Natural killer cell treated with Interleukin-12 subunit alpha and Interleukin-12 subunit beta and Interleukin-15 and Interleukin-18, amount 100 ng/mL, for 72 hours (primary cell): Measurements from ENCODE around the gene LDB2. TPM values are rescaled to one million over a fixed set of nuclear protein-coding genes. Genes with fewer than 3 reads are reported as not detected.

ENCODE experiments used
- ATAC-seq, 2 donors: fragments of 150-1000 bp; cut with Tn5 transposase in 1 of 2; sonication (Bioruptor Pico), chemical (Tn5 transposase) in 1 of 2; 2 replicates each; pipeline ENCODE4 v1.10.0; 2021
- DNase-seq: peaks from one replicate; pipeline ENCODE4 v3.0.0; 2022; ENCODE audit warnings: low spot score
- H3K27ac Mint-ChIP-seq, 2 donors: 1 replicate in 1 of 2; 2 replicates in 1 of 2; pipeline ENCODE4 v1.8.0; 2022; ENCODE audit warnings: mixed read lengths in 2 of 2, mild to moderate bottlenecking in 1 of 2, moderate library complexity in 1 of 2
- H3K27me3 Mint-ChIP-seq, 2 donors: 1 replicate in 1 of 2; 2 replicates in 1 of 2; pipeline ENCODE4 v1.8.0; 2022; ENCODE audit warnings: mixed read lengths in 2 of 2
- H3K36me3 Mint-ChIP-seq: one replicate; pipeline ENCODE4 v1.8.0; 2022; ENCODE audit warnings: mixed read lengths
- H3K4me1 Mint-ChIP-seq, 2 donors: 1 replicate in 1 of 2; 2 replicates in 1 of 2; pipeline ENCODE4 v1.8.0; 2022; ENCODE audit warnings: low read depth in 2 of 2, mixed read lengths in 2 of 2, mild to moderate bottlenecking in 1 of 2
- H3K4me3 Mint-ChIP-seq: one replicate; pipeline ENCODE4 v1.8.0; 2022; ENCODE audit warnings: mixed read lengths
- H3K9me3 Mint-ChIP-seq: 2 replicates; pipeline ENCODE4 v1.8.0; 2022; ENCODE audit warnings: mixed read lengths
- total RNA-seq, 2 donors: library from RNA; stranded (reverse); gene quantifications; one replicate each; pipeline ENCODE4 v1.2.3, GENCODE V29; 2022

The LDB2 gene
- total RNA-seq, 2 donors from 2014 or later = 0.64 to 1.4 TPM

DNA sequence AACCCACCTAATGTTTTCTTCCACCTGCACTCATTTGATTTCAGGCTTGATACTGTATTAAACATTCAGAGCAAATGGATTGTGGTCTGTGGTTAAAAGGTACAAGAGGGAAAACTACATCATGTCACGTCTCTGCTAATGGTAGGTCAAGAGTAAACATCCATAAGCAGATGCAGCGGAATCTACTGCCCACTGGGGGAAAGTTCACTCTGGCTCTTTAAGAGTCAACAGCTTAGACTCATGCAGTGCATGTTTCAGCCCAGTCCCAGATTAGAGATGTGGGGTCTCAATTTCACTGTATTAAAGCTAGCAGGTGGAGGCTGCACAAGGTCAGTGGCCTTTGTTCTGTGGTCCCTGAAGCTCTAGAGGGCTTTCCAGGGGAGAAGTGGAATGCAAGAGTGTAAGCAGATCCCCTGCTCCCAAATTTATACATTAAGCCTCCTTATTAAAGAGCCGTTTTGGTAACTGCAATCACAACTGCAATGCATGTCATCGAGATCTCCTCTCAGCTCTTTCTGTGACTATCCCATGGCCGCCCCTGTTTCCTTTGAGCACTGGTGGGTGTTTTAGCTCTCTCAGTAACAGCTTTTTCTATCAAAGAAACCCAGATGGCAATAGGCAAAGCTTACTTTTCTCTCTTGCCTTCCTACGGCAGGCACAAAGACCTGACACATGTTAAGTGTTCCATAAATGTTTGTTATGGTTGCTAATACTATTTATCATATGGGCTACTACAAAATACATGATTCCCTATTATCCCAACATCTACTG is 53.4 kb downstream of the LDB2 start:
- H3K4me1 Mint-ChIP-seq = no peaks in the 10 kb centered on the region

DNA sequence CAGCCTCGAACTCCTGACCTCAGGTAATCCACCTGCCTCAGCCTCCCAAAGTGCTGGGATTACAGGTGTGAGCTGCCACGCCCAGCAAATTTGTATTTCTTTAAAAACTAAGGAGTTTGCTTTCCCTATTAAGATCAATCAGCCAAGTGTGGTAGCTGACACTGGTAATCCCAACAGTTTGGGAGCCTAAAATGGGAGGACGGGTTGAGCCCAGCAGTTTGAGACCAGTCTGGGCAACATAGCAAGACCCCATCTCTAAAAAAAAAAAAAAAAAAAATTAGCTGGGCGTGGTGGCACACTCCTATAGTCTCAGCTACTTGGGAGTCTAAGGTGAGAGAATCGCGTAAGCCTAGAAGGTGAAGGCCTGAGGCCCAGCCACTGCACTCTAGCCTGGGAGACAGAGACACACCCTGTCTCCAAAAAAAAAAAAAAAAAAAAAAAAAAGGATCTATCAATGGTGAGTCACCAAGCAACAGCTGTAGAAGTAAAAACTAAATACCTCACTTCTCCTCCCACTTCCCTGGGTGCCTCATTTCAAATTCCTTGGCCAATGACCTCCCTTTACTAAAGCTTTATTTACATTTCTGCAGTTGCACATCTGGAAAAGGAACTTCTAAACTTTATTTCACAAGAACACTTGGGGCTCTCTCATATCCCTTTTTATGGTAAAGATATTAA is 54.5 kb downstream of the LDB2 start:
- H3K27ac Mint-ChIP-seq = no peak overlapping the region
- H3K4me1 Mint-ChIP-seq = no peaks in the 10 kb centered on the region
- H3K27me3 Mint-ChIP-seq = no peaks in the 10 kb centered on the region
- H3K36me3 Mint-ChIP-seq = no peaks in the 10 kb centered on the region
- H3K9me3 Mint-ChIP-seq = no peaks in the 10 kb centered on the region
- no peak overlapping the region for H3K4me3 Mint-ChIP-seq
- DNase-seq (no peak), ATAC-seq (no peak)

More for the DNA sequence above, 53.4 kb downstream of the LDB2 start:
- H3K9me3 Mint-ChIP-seq = no peaks in the 10 kb centered on the region
- ATAC-seq = no peak
- H3K4me3 Mint-ChIP-seq = no peak overlapping the region
- H3K27me3 Mint-ChIP-seq = no peaks in the 10 kb centered on the region
- no peak for DNase-seq
- no peak overlapping the region for H3K27ac Mint-ChIP-seq
- H3K36me3 Mint-ChIP-seq = no peaks in the 10 kb centered on the region

DNA sequence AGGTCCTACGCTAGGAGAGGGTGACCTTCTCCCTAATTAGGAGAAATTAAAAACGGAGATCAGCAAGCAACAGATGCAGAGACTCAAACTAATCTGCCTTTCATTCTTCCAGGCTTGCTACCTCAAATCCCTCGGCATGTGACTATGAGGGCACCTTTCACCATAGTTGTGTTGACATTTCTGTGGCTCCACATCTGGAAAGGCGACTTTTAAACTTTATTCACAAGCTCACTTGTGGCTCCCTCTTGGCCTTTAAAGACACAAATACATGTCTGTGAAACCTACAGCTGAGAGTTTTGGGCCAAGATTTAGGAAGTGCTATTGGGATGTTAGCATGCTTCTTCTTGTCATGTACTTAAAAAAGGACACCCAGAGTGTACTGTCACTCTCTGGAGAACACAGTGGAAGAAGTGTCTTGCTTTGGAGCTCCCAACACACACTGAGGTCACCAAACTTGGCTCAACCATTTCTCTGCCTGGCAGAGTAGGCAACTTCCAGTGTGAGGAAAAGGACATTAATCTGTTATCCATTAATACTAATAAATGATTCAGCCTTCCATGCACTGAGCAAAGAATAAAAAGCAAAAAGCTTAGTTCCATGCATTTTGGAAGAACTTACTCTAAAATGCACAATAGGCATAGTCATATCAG is 60.1 kb downstream of the LDB2 start:
- Mint-ChIP-seq H3K4me1 (no peaks in the 10 kb centered on the region), H3K4me3 (no peak overlapping the region), H3K9me3 (no peaks in the 10 kb centered on the region), H3K36me3 (no peaks in the 10 kb centered on the region), H3K27me3 (no peaks in the 10 kb centered on the region), H3K27ac (no peak overlapping the region)
- DNase-seq (no peak), ATAC-seq (no peak)

DNA sequence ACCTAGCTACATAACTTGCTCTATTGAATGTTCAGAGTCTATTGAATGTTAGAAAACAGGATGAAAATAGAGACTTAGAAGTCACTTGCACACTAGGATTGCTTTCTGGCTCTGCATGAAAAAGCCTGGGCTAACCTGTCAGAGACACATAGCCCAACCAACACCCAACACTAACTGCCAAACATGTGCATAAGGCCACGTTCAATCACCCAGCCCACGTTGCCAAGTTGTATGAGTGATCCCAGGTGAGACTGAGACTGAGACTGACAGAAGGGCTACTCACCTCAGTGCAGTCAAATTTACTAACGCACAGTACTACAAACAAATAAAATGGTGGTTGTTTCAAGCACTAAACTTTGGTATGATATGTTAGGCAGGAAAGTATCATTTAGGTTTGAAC is 61.0 kb downstream of the LDB2 start:
- no peak for ATAC-seq
- H3K36me3 Mint-ChIP-seq = no peaks in the 10 kb centered on the region
- H3K9me3 Mint-ChIP-seq = no peaks in the 10 kb centered on the region
- H3K4me1 Mint-ChIP-seq = no peaks in the 10 kb centered on the region
- no peak overlapping the region for H3K27ac Mint-ChIP-seq
- no peaks in the 10 kb centered on the region for H3K27me3 Mint-ChIP-seq
- no peak overlapping the region for H3K4me3 Mint-ChIP-seq
- DNase-seq = no peak

DNA sequence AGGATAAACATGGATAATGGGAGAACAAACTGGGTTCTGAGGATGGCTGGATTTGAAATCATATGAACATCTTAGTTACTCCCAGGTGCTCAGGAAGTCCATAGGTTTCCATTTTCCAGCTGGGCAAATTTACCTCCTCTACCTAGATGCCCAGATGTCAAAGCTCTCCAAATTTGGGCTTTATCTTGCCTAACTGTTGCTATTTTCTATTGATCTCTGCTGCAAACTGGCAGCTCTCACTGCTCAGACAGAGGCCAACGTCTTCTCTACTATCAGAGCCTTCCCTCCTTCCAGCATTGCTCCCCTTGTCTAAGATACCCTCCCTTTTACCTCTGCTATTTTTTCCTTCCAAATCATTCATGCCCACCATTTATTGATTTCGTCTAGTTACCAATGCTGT is 62.1 kb downstream of the LDB2 start:
- ATAC-seq (no peak), DNase-seq (no peak)
- Mint-ChIP-seq H3K9me3 (no peaks in the 10 kb centered on the region), H3K27me3 (no peaks in the 10 kb centered on the region), H3K4me1 (peaks cover 0 to 2% of the 10 kb centered on the region in 2 donors), H3K4me3 (no peak overlapping the region), H3K27ac (no peak overlapping the region), H3K36me3 (no peaks in the 10 kb centered on the region)

DNA sequence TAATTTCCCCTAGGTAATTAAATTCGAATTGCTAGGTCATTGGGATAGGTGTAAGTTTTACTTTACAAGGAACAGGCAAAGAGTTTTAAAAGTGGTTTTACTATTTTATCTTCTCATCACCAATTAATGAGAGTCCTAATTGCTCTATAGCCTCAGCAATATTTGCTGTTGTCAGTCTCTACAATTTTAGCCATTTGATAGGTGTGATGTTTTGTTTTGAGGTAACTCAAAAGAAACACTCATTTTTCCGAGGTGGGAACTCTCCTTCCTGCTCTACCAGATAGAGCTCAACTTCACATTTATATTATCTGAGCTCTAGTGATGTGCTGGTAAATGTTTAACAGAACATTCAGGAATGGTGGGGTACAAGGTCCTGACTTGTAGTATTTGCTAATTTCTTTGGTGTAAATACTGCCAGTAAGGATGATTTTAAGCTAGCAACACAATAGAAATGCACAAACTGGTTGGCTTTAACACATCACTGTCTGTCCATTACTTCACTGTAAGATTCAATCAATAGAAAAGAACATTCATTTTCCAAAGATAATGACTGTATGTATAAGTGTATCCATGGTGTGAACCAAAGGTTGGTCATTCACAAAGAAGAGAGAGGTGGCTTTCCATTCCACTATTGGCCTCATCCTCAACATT is 62.7 kb downstream of the LDB2 start:
- Mint-ChIP-seq H3K9me3 (no peaks in the 10 kb centered on the region), H3K4me1 (peaks cover 0 to 7% of the 10 kb centered on the region in 2 donors), H3K36me3 (no peaks in the 10 kb centered on the region), H3K27me3 (no peaks in the 10 kb centered on the region), H3K27ac (no peak overlapping the region), H3K4me3 (no peak overlapping the region)
- DNase-seq (no peak), ATAC-seq (no peak)

DNA sequence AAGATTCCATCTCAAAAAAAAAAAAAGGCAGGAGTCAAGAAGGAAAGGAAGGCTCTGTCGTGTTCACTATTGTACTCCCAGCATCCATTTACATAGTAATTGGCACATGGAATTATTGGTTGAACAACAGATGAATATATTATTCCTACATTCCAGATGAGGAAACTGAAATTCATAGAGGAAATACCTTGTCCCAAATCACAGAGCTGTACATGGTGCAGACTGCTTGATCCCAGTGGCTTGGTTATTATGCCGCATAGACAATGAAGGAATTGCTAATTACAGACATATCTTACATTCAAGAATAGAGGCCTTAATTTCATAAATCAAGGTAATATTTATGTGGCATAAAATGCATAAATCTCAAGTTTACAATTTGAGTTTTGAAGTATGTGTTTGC is 63.6 kb downstream of the LDB2 start:
- no peak for DNase-seq
- Mint-ChIP-seq H3K36me3 (no peaks in the 10 kb centered on the region), H3K9me3 (no peaks in the 10 kb centered on the region), H3K27ac (no peak overlapping the region), H3K4me1 (peaks cover 0 to 7% of the 10 kb centered on the region in 2 donors), H3K27me3 (no peaks in the 10 kb centered on the region), H3K4me3 (no peak overlapping the region)
- ATAC-seq = no peak

DNA sequence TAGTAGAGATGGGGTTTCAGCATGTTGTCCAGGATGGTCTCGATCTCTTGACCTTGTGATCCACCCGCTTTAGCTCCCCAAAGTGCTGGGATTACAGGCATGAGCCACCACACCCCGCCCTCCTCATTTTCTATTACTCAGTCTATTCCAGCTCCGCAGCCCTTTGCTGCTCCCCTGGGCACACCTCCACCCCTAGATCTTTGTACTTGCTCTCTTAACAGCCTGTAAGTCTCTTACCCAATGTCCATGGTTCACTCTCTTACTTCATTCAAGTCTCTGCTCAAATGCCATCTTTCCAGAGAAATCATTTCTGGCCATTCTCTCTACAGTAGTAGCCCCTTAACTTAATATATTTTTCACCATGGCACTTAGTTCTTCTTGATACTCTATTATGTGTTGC is 64.7 kb downstream of the LDB2 start:
- no peaks in the 10 kb centered on the region for H3K27me3 Mint-ChIP-seq
- H3K4me1 Mint-ChIP-seq = peaks cover 0 to 7% of the 10 kb centered on the region in 2 donors
- H3K36me3 Mint-ChIP-seq = no peaks in the 10 kb centered on the region
- no peak overlapping the region for H3K27ac Mint-ChIP-seq
- H3K4me3 Mint-ChIP-seq = no peak overlapping the region
- no peak for DNase-seq
- H3K9me3 Mint-ChIP-seq = no peaks in the 10 kb centered on the region
- ATAC-seq = no peak

DNA sequence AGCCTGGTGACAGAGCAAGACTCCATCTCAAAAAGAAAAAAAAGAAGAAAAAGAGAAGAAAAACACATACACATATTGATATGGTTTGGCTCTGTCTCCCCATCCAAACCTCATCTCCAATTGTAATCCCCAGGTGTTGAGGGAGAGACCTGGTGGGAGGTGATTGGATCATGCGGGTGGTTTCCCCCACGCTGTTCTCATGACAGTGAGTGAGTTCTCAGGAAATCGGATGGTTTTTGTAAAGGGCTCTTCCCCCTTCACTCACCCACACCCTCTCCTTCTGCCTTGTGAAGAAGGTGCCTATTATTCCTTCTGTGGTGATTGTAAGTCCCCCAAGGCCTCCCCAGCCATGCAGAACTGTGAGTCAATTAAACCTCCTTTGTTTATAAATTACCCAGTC is 68.4 kb downstream of the LDB2 start:
- no peaks in the 10 kb centered on the region for H3K36me3 Mint-ChIP-seq

DNA sequence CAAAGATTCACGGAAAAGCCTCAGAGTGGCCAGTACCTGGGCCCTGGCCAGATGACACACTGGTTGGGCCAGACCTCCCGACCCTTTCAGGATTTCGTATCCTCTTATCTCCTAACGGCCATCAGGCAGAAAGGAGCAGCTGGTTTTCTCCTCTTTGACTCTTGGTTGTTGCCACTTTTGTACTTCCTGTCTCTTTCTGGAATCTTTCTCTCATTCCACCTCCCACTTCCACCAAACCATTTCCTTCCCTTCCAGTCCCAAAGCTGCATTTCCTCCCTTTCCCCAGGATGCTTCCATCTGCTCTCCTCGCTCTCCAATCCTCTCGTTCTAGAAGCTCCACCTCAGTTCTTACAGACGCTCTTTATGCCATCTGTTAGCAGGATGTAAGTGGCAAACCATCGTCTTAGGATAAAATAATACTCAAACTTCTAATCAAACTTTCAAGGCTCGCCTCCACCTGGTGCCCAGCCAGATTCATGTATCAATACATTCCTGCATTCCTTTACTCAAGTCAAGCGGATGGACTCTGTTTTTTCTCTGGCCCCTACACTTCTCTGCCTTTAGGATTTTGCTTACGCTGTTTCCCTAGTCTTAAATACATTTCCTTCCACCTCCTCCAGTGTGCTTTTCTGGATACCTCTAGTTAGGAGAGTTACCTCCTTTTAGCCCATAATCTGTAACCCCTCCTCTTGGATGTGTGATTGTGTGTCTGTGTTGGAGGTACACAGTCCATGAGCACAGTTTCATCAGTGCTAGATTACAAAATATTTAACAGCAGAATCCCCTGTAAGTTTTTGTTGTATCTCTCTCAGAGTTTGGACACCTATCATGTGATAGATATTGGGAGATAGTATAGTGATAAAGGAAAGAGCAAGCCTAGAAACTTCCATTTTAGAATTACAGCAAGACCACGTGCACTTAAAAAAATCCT is 70.4 kb downstream of the LDB2 start:
- Mint-ChIP-seq H3K36me3 (no peaks in the 10 kb centered on the region), H3K9me3 (no peaks in the 10 kb centered on the region)

More for the DNA sequence above, 68.4 kb downstream of the LDB2 start:
- Mint-ChIP-seq H3K4me3 (no peak overlapping the region), H3K27me3 (no peaks in the 10 kb centered on the region), H3K9me3 (no peaks in the 10 kb centered on the region), H3K27ac (no peak overlapping the region), H3K4me1 (peaks cover 0 to 7% of the 10 kb centered on the region in 2 donors)
- DNase-seq = no peak
- ATAC-seq = no peak

DNA sequence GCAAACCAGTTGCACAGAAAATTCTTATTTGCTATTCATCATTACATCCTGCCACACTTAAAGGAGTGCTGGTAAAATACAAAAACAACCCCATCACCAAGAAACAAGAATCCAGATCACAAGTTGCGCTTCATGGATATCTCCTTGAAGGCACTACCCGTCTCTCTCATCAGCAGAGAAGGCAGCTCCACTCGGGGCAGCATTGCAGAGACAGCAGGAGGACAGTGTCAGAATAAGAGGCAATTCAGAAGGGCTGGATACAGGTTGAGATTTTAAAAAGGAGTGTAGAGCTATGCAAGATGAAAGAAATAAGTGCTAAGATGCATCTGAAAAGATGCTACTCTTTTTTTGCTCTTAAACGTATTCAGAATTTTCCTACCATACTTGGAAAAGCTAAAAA is 71.4 kb downstream of the LDB2 start:
- DNase-seq (no peak), ATAC-seq (no peak)
- Mint-ChIP-seq H3K4me3 (no peak overlapping the region), H3K27ac (no peak overlapping the region), H3K27me3 (no peaks in the 10 kb centered on the region), H3K4me1 (peaks cover 0 to 7% of the 10 kb centered on the region in 2 donors), H3K9me3 (no peaks in the 10 kb centered on the region), H3K36me3 (no peaks in the 10 kb centered on the region)

More for the DNA sequence above, 70.4 kb downstream of the LDB2 start:
- Mint-ChIP-seq H3K4me1 (peaks cover 0 to 7% of the 10 kb centered on the region in 2 donors), H3K27me3 (no peaks in the 10 kb centered on the region), H3K27ac (no peak overlapping the region), H3K4me3 (no peak overlapping the region)
- no peak for DNase-seq
- no peak for ATAC-seq

DNA sequence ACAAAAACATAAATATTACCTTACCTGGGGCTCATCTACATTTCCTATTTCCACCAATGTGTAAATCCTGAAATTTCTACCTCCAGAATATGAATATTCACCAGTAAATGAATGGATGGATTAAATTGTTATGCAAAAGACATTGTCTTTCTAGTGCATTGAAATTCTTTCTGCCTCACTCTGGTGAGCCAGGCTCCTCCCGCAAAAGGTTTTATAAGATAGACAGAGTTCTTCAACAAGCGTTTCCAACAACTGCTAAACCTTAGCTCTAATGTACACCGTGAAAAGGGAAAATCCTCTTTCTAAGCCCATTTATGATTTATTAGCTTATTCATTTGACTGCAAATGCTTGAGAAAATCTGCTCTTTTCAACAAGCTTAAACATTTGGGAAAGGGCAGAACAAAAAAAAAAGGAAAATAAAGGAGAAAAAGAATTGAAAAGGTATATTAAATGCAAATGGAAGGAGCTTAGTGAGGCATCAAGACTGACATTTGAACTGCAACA is 72.0 kb downstream of the LDB2 start:
- no peaks in the 10 kb centered on the region for H3K27me3 Mint-ChIP-seq
- H3K4me3 Mint-ChIP-seq = no peak overlapping the region
- H3K9me3 Mint-ChIP-seq = no peaks in the 10 kb centered on the region
- H3K4me1 Mint-ChIP-seq = peaks cover 0 to 6% of the 10 kb centered on the region in 2 donors
- ATAC-seq = no peak
- H3K27ac Mint-ChIP-seq = no peak overlapping the region
- no peaks in the 10 kb centered on the region for H3K36me3 Mint-ChIP-seq
- no peak for DNase-seq

DNA sequence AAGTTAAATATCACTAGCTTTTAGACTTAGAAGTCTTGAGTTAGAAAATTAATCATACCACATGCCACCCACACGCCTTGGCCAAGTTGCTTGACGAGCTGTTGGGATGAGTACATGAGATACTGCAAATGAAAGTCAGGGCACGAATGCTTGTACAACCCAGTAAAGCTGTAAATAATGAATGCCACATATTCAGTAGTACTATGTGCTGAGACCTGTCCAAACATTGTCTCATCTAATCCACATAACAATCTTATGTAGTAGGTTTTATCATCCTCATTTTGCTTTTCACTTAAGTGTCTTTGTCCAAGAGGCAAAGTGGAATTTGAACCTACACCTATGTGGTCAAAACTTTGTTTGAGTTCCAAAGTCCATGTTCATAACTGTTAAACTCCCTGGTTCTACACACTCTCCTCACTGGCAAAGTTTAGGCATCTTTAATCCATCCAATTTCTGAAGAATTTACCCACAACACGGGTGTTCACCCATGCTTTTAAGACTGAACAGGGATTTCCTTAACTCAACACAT is 74.1 kb downstream of the LDB2 start:
- Mint-ChIP-seq H3K4me3 (no peak overlapping the region), H3K27me3 (no peaks in the 10 kb centered on the region)

More for the DNA sequence above, 74.1 kb downstream of the LDB2 start:
- H3K9me3 Mint-ChIP-seq = no peaks in the 10 kb centered on the region
- H3K4me1 Mint-ChIP-seq = peaks cover 0 to 4% of the 10 kb centered on the region in 2 donors
- no peaks in the 10 kb centered on the region for H3K36me3 Mint-ChIP-seq
- DNase-seq (no peak), ATAC-seq (no peak)
- H3K27ac Mint-ChIP-seq = no peak overlapping the region
